GM23338 (cell line): ENCODE measurements around the gene HIBADH. TPM values are rescaled to one million over a fixed set of nuclear protein-coding genes. Genes with fewer than 3 reads are reported as not detected.
"Not testable (repeated sequence)": the region's sequence is repeated elsewhere in the genome, so short reads cannot be mapped to it uniquely, and the experiment has no call there.

ENCODE experiments used
- ATAC-seq: fragments of 200-7000 bp; cut with Tn5 transposase; 3 replicates; pipeline ENCODE4 v1.9.1; 2020
- DNase-seq: peaks from one replicate; pipeline ENCODE4 v3.0.0-alpha.2; 2015; ENCODE audit warnings: low spot score
- H2AFZ ChIP-seq: fragments of 200-600 bp; sonication (generic); 2 replicates; pipeline ENCODE4 v1.8.0; 2016; ENCODE audit warnings: antibody characterized with exemption, mild to moderate bottlenecking, moderate library complexity
- H3F3A ChIP-seq: fragments of 200-600 bp; sonication (generic); replicated peaks from 2 replicates; pipeline ENCODE4 v1.8.0; 2017; ENCODE audit warnings: antibody characterized with exemption, mixed run types, low read depth
- H3K27ac ChIP-seq: fragments of 200-600 bp; sonication (generic); 2 replicates; pipeline ENCODE4 v1.6.1; 2016; ENCODE audit warnings: low read depth
- H3K27me3 ChIP-seq: fragments of 200-600 bp; sonication (generic); 2 replicates; pipeline ENCODE4 v1.8.0; 2016; ENCODE audit warnings: mild to moderate bottlenecking, mixed run types, moderate library complexity; ENCODE audit not compliant: insufficient read depth
- H3K36me3 ChIP-seq: fragments of 200-600 bp; sonication (generic); 2 replicates; pipeline ENCODE4 v1.8.0; 2016; ENCODE audit warnings: mild to moderate bottlenecking; ENCODE audit not compliant: insufficient read depth
- H3K4me1 ChIP-seq: fragments of 200-600 bp; sonication (generic); 2 replicates; pipeline ENCODE4 v1.8.0; 2016; ENCODE audit warnings: mild to moderate bottlenecking, moderate library complexity; ENCODE audit not compliant: insufficient read depth
- H3K4me2 ChIP-seq: fragments of 200-600 bp; sonication (generic); 2 replicates; pipeline ENCODE4 v1.7.1; 2017; ENCODE audit warnings: mixed run types
- H3K4me3 ChIP-seq: fragments of 200-600 bp; sonication (generic); 2 replicates; pipeline ENCODE4 v1.6.1; 2016; ENCODE audit warnings: mixed run types
- H3K79me2 ChIP-seq: fragments of 200-600 bp; sonication (generic); replicated peaks from 2 replicates; pipeline ENCODE4 v1.8.0; 2017; ENCODE audit warnings: mild to moderate bottlenecking; ENCODE audit not compliant: insufficient read depth
- H3K9me2 ChIP-seq: fragments of 200-600 bp; sonication (generic); 2 replicates; pipeline ENCODE4 v1.8.0; 2017; ENCODE audit not compliant: insufficient read depth
- H4K20me1 ChIP-seq: fragments of 200-600 bp; sonication (generic); replicated peaks from 2 replicates; pipeline ENCODE4 v1.8.0; 2017; ENCODE audit warnings: mild to moderate bottlenecking; ENCODE audit not compliant: insufficient read depth
- H3K27ac Mint-ChIP-seq: 2 replicates; pipeline ENCODE4 v1.8.0; 2020; ENCODE audit warnings: inconsistent platforms, mild to moderate bottlenecking, moderate library complexity, mixed read lengths
- H3K27me3 Mint-ChIP-seq: 3 replicates; pipeline ENCODE4 v1.8.0; 2022; ENCODE audit warnings: low read depth, mild to moderate bottlenecking, moderate library complexity, mixed read lengths, inconsistent platforms; ENCODE audit not compliant: insufficient read depth, poor library complexity
- H3K36me3 Mint-ChIP-seq: 3 replicates; pipeline ENCODE4 v1.8.0; 2021; ENCODE audit warnings: low read depth, mild to moderate bottlenecking, inconsistent platforms, moderate library complexity, mixed read lengths
- H3K4me1 Mint-ChIP-seq: 3 replicates; pipeline ENCODE4 v1.8.0; 2020; ENCODE audit warnings: mild to moderate bottlenecking, inconsistent platforms, mixed read lengths
- H3K4me3 Mint-ChIP-seq: 3 replicates; pipeline ENCODE4 v1.8.0; 2021; ENCODE audit warnings: moderate library complexity, mild to moderate bottlenecking, inconsistent platforms, mixed read lengths
- H3K9me3 Mint-ChIP-seq: 3 replicates; pipeline ENCODE4 v1.8.0; 2020; ENCODE audit warnings: moderate library complexity, mild to moderate bottlenecking, inconsistent platforms, mixed read lengths
- CREB1 ChIP-seq: fragments of 250-450 bp; sonication (Bioruptor Pico); IDR thresholded peaks from 2 replicates; pipeline ENCODE4 v1.5.0; 2020; ENCODE audit warnings: low read depth, mild to moderate bottlenecking, moderate library complexity
- EZH2 ChIP-seq: fragments of 200-600 bp; sonication (generic); IDR thresholded peaks from one replicate; pipeline ENCODE4 v1.8.0; 2017; ENCODE audit warnings: antibody characterized with exemption, mild to moderate bottlenecking, low read depth; ENCODE audit not compliant: unreplicated experiment
- EZH2phosphoT487 ChIP-seq: fragments of 200-600 bp; sonication (generic); IDR thresholded peaks from one replicate; pipeline ENCODE4 v1.8.1; 2018; ENCODE audit warnings: antibody characterized with exemption; ENCODE audit not compliant: unreplicated experiment
- JUNB ChIP-seq: IDR thresholded peaks from one replicate; pipeline ENCODE4 v1.6.1; 2016; ENCODE audit warnings: antibody characterized with exemption; ENCODE audit not compliant: unreplicated experiment
- NANOG ChIP-seq: IDR thresholded peaks from 2 replicates; pipeline ENCODE4 v1.6.1; 2016; ENCODE audit warnings: antibody characterized with exemption, borderline replicate concordance
- POLR2AphosphoS5 ChIP-seq: IDR thresholded peaks from 2 replicates; pipeline ENCODE4 v1.6.1; 2016; ENCODE audit warnings: antibody characterized with exemption, low read depth
- REST ChIP-seq: IDR thresholded peaks from one replicate; pipeline ENCODE4 v1.6.1; 2018; ENCODE audit warnings: antibody characterized with exemption; ENCODE audit not compliant: unreplicated experiment
- STAT1 ChIP-seq: IDR thresholded peaks from one replicate; pipeline ENCODE4 v1.6.1; 2016; ENCODE audit warnings: antibody characterized with exemption; ENCODE audit not compliant: unreplicated experiment
- ZNF331 ChIP-seq: fragments of 250-450 bp; sonication (Bioruptor Pico); IDR thresholded peaks from 2 replicates; pipeline ENCODE4 v1.5.0; 2020; ENCODE audit warnings: low read depth, mild to moderate bottlenecking, moderate library complexity
- polyA plus RNA-seq: library from polyadenylated mRNA; unstranded; fragments of >200 nt; fragmentation: Nextera tagmentation; extraction: Ambion mirVana; gene quantifications from 2 replicates; pipeline ENCODE4 v1.2.1, GENCODE V29; 2016
- total RNA-seq: library from RNA; depleted of rRNA; stranded (reverse); fragments of >200 nt; shearing (Covaris generic); gene quantifications from 2 replicates; pipeline ENCODE4 v1.2.3, GENCODE V29; 2014
- TF ChIP-seq, protein P1 (sequence below): IDR thresholded peaks from 2 replicates; pipeline ENCODE4 v1.6.1; 2016; ENCODE audit warnings: antibody characterized with exemption

Gene HIBADH
- total and polyA plus RNA-seq, 2 experiments from 2014 or later = 31.3 to 57.0 TPM

DNA sequence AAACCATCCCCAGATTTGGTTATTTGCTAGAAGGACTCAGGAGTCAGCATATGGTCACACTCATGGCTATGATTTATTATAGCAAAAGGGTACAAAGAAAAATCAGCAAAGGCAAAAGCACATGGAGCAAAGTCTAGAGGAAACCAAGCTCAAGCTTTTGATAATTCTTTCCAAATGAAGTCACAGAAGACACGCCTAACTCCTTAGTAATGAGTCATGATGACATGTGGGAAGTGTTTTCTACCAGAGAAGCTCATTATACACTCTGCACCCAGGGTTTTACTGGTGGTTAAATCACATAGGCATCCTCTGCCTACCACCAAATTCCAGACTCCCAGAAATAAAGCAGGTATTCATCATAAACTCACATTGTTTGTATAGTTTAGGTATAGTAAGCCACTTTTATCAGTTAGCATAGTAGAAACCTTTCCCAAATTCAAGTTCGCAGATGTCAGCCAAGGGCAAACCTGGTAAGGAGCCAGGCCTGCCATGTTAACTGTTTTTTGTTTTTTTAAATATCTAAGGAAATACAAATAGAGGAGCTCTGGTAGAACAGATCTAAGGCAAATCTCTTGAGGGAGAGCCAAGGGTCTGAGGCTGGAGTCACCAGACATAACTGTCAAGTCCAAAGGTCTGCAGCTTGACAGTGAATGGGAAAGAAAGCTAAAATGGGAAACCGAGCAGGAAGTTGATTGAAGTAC is 15.4 kb upstream of the HIBADH start:
- Histone ChIP-seq H3K27me3 (no peaks in the 10 kb centered on the region), H3K4me1 (peaks cover 12% of the 10 kb centered on the region), H3K27ac (no peak overlapping the region), H3K36me3 (no peaks in the 10 kb centered on the region), H3K9me2 (no peaks in the 10 kb centered on the region), H3K79me2 (no peaks in the 10 kb centered on the region), H3F3A (no peaks in the 10 kb centered on the region), H4K20me1 (no peaks in the 10 kb centered on the region), H3K4me3 (no peak overlapping the region), H2AFZ (peak overlapping the region; percentile 28; the same call in 1 of the 2 replicates), H3K4me2 (no peak overlapping the region)
- DNase-seq = no peak
- Mint-ChIP-seq H3K27ac (no peak overlapping the region), H3K4me3 (no peak overlapping the region), H3K27me3 (peaks cover 2% of the 10 kb centered on the region), H3K9me3 (no peaks in the 10 kb centered on the region), H3K4me1 (no peaks in the 10 kb centered on the region; the same call in 2 of the 3 replicates), H3K36me3 (no peaks in the 10 kb centered on the region)
- TF ChIP-seq POLR2AphosphoS5 (no peak), ZNF331 (no peak), JUNB (no peak), NANOG (no peak), EZH2 (no peak), REST (no peak), EZH2phosphoT487 (no peak), CREB1 (CRISPR knock-in tag) (no peak), STAT1 (no peak)
- TF ChIP-seq, protein P1, sequence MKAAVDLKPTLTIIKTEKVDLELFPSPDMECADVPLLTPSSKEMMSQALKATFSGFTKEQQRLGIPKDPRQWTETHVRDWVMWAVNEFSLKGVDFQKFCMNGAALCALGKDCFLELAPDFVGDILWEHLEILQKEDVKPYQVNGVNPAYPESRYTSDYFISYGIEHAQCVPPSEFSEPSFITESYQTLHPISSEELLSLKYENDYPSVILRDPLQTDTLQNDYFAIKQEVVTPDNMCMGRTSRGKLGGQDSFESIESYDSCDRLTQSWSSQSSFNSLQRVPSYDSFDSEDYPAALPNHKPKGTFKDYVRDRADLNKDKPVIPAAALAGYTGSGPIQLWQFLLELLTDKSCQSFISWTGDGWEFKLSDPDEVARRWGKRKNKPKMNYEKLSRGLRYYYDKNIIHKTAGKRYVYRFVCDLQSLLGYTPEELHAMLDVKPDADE = no peak
- ATAC-seq = no peak

DNA sequence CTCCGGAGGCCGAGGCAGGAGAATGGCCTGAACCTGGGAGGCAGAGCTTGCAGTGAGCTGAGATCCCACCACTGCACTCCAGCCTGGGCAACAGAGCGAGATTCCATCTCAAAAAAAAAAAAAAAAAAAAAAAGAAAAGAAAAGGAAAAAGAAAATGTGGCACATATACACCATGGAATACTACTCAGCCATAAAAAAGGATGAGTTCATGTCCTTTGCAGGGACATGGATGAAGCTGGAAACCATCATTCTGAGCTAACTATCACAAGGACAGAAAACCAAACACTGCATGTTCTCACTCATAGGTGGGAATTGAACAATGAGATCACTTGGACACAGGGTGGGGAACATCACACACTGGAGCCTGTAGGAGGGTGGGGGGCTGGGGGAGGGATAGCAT is 11.4 kb upstream of the HIBADH start:
- H3K9me2 ChIP-seq, H3K4me3 ChIP-seq, H4K20me1 ChIP-seq, H2AFZ ChIP-seq, H3K36me3 Mint-ChIP-seq, H3K9me3 Mint-ChIP-seq, DNase-seq, H3K4me1 Mint-ChIP-seq, ATAC-seq, H3K27ac ChIP-seq, H3K36me3 ChIP-seq, H3K4me2 ChIP-seq, H3F3A ChIP-seq, H3K79me2 ChIP-seq, H3K27me3 ChIP-seq, H3K27me3 Mint-ChIP-seq, H3K27ac Mint-ChIP-seq, H3K4me3 Mint-ChIP-seq: not testable (repeated sequence)
- peaks cover 12% of the 10 kb centered on the region for H3K4me1 ChIP-seq
